GM21717 (cell line): ENCODE data around the gene DISP2.

ENCODE experiments used
- ATAC-seq: cut with Tn5 transposase; IDR thresholded peaks from one replicate; pipeline ENCODE4 v1.9.1; 2021; ENCODE audit warnings: mild to moderate bottlenecking, moderate library complexity; ENCODE audit not compliant: unreplicated experiment

DISP2 gene

GRCh38 chr15:40382580-40383456, 24.8 kb downstream of the DISP2 start, which contains the start of gene KNSTRN:
TSS of gene KNSTRN (plus strand) at chr15:40382721. CDS start at chr15:40382836, 115 bp downstream.
- peak; percentile 88 for ATAC-seq

DNA sequence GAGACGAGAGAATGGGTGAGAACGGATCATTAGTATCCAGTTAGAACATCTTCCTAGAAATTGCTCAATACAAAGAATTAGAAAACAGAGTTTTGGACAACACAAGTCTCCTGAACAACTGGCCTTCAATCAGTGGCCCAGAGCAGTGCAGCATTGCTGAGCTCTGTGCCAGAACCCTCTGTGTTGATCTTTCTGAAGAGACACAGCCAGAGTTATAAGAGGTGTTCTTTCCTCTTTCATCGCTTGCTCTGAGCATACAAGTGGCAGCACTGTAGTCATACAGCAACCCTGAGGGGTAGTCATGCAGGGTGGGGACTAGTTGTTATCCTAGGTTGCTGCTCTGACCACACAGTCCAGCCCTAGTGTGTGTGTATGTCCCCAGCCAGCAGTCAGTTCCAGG, 28.5 kb downstream of the DISP2 start:
- ATAC-seq: no peak

- no peak for ATAC-seq
Measured at GRCh38 chr15:40388941-40389823, 31.2 kb downstream of the DISP2 start.

DNA sequence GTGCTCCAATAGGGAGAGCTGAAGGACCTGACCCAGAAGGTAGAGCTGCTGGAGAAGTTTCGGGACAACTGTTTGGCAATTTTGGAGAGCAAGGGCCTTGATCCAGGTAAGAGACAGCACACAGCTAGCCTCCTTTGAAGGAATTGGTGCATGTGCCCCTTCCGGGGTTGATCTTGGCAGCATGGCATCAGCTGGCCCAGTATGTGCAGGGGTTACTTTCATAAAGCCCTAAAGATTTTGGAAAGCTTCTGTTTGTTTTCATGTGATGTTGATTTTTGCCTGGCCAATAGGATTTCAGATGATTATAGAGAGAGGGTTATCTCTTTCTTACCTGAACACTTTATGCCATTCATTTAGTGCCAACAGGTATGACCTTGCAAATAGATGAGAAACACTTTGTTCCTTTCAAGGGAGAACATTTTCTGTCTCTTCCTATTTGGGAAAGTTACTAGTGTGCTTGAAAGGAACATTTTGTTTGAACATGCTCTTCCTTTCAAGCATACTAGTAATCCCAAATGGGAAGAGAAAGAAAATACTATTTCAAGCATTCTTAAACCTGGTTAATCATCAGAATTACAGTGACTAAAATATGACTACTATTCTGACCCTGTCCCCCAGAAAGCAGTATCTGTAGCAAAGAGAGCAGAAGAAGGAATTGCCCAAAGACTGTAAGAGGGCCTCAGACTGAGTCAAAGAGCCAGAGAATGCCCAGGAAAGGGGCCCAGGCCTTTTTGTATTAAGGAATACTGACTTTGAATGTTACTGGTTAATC, 32.0 kb downstream of the DISP2 start:
- no peak for ATAC-seq

DNA sequence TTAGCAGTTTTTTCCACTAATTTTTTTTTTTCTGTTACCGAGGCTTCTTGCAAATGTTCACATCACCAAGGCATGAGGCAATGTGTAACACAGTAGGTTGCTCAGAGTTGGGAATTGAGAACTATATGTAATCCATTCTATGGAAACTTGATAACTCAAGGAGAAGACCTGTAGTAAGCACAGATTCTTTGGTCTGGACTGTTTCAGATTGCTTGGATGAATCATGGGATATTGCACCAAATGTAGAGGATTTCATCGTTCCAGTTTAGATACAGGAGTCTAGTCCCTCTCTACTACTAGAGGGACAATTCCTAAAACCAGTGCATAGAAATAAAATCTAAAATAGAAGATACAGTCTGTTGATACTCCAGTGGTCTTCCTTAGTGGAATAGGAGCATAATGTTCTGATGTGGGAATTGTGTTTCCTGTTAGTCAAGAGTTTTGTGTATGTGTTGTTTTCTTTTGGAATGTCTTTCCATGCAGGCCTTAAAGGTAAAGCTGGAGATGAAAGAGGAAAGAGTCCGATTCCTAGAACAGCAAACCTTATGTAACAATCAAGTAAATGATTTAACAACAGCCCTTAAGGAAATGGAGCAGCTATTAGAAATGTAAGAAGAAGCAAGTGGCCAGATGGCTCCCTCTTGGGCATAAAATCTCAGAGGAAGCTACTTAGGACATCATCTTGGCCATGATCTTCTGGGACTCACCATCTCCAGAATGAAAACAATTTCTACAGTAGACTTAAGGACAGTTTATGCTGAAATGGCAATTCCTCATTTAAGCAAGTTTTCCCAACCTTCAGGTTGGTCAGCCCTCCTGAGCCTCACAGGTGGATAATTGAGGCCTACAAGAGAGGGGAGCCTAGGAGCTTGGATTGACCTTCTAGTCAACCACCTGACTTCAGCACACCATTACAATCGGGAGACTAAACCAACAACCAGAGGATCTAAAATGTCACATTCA, 35.2 kb downstream of the DISP2 start:
- ATAC-seq: no peak

GRCh38 chr15:40397688-40398412, 39.8 kb downstream of the DISP2 start:
- no peak for ATAC-seq

GRCh38 chr15:40398413-40398873, 40.4 kb downstream of the DISP2 start:
- no peak for ATAC-seq

GRCh38 chr15:40399370-40399769, 41.4 kb downstream of the DISP2 start:
- ATAC-seq: no peak

- peak; percentile 83 for ATAC-seq
Measured at GRCh38 chr15:40405501-40406381, 47.7 kb downstream of the DISP2 start, which contains the start of gene IVD. TSS of gene IVD (plus strand) at chr15:40405795. CDS start at chr15:40405828, 33 bp downstream.

GRCh38 chr15:40407330-40407990, 49.4 kb downstream of the DISP2 start:
- ATAC-seq: peak; percentile 46

GRCh38 chr15:40409366-40409765, 51.3 kb downstream of the DISP2 start:
- ATAC-seq: no peak

- ATAC-seq: no peak
Measured at GRCh38 chr15:40410476-40410875, 52.5 kb downstream of the DISP2 start.

- ATAC-seq: no peak
Measured at GRCh38 chr15:40412095-40412759, 54.2 kb downstream of the DISP2 start.

DNA sequence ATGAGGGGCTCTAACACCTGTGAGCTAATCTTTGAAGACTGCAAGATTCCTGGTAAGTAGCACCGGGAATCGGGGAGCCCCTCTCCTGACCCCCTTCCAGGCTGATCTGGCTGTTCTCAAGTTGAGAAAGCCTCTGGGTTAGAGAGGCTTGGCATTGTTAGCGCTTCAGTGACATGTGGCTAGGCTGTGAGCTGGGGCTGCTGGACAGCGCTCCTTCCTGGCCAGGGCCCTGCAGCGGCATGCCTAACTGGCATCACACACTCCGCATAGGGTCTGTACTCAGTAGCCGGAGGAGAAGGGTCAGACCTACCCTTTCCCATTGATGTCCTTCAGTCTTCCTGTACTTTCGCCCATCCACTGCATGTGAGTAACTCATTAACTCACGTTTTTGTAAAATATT, 55.0 kb downstream of the DISP2 start:
- no peak for ATAC-seq

DNA sequence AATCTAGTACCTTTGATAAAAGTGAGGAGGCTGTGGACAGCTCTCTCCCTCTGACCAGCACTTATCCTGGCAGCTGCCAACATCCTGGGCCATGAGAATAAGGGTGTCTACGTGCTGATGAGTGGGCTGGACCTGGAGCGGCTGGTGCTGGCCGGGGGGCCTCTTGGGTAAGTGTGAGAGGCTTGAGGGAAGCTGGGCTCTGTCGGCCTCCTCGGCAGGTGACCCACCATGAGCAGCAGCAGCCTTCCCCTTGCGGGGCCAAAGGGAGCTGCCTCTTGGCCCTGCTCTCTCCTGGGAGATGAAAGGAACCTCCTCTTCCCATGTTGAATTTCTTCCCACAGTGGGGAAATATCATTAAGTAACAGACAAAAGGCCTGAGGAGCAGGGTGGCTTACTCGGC, 56.8 kb downstream of the DISP2 start:
- ATAC-seq: no peak

- ATAC-seq: no peak
Measured at GRCh38 chr15:40415226-40415625, 57.2 kb downstream of the DISP2 start.

DNA sequence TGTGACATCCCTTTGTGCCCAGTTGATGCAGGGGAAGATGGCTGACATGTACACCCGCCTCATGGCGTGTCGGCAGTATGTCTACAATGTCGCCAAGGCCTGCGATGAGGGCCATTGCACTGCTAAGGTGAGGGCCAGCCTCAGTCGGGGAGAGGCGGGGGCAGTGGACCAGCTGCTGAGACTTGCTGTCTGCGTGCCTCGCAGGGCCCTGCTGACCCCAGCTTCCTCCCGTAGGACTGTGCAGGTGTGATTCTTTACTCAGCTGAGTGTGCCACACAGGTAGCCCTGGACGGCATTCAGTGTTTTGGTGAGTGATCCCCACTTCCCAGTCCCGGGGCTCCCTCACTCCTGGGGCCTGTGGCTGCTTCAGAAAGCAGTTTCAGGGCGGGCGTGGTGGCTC, 58.0 kb downstream of the DISP2 start:
- ATAC-seq: no peak
